Duodenal mucosa (tissue), 2 donors: ENCODE data around the gene AMFR.

Experiments used
- H3K27ac ChIP-seq: one replicate; pipeline ENCODE4 v1.7.0; 2013; ENCODE audit warnings: low read depth, low read length
- H3K27me3 ChIP-seq, 2 donors: one replicate each; pipeline ENCODE4 v1.7.0; 2013; ENCODE audit warnings: low read length in 2 of 2, control low read depth in 1 of 2; ENCODE audit not compliant: insufficient read depth in 2 of 2, control insufficient read depth in 1 of 2
- H3K36me3 ChIP-seq, 2 donors: one replicate each; pipeline ENCODE4 v1.7.0; 2013; ENCODE audit warnings: low read length in 2 of 2, control low read depth in 1 of 2; ENCODE audit not compliant: insufficient read depth in 2 of 2, control insufficient read depth in 1 of 2
- H3K4me1 ChIP-seq, 2 donors: one replicate each; pipeline ENCODE4 v1.7.0; 2013; ENCODE audit warnings: low read length in 2 of 2, control low read depth in 1 of 2; ENCODE audit not compliant: insufficient read depth in 2 of 2, control insufficient read depth in 1 of 2
- H3K4me3 ChIP-seq, 2 donors: one replicate each; pipeline ENCODE4 v1.7.0; 2013; ENCODE audit warnings: low read length in 2 of 2, low read depth in 1 of 2
- H3K9ac ChIP-seq, 2 donors: one replicate each; pipeline ENCODE4 v1.7.0; 2013; ENCODE audit warnings: low read length in 2 of 2, low read depth in 1 of 2
- H3K9me3 ChIP-seq, 2 donors: one replicate each; pipeline ENCODE4 v1.7.0; 2013; ENCODE audit warnings: low read length in 2 of 2, control low read depth in 1 of 2; ENCODE audit not compliant: control insufficient read depth in 1 of 2

AMFR gene

GRCh38 chr16:56425439-56425832 lies at the start of gene AMFR:
TSS of gene AMFR (minus strand) at chr16:56425545. CDS start at chr16:56425327, 218 bp downstream.
- H3K9me3 ChIP-seq: no peaks in the 10 kb centered on the region
- peaks cover 0 to 4% of the 10 kb centered on the region in 2 donors for H3K36me3 ChIP-seq
- peak within 1 kb of the TSS; percentile 39 for H3K27ac ChIP-seq
- no peaks in the 10 kb centered on the region for H3K27me3 ChIP-seq
- H3K4me1 ChIP-seq: peaks cover 22 to 27% of the 10 kb centered on the region in 2 donors
- peak within 1 kb of the TSS; percentile 74 to 79 for H3K4me3 ChIP-seq
- H3K9ac ChIP-seq: peak within 1 kb of the TSS; percentile 61 to 73

DNA sequence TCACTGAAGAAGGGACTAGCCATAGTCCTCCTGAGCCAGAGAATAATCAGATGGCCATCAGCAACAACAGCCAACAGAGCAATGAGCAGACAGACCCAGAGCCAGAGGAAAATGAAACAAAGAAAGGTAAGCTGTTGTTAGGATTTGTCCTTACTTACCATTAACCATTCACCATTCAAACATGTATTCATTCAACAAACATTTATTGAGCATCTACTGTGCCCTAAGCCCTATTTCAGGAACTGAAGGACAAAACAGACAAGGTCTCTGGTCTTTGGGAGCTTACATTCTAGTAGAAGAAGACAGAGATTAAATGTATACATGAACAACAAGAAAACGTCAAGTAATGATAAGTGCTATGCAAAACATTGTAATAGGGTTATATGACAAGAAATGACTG lies 45.3 kb upstream of the AMFR start:
- H3K27me3 ChIP-seq: no peaks in the 10 kb centered on the region
- H3K4me3 ChIP-seq: no peak overlapping the region
- H3K36me3 ChIP-seq: peaks cover 48 to 89% of the 10 kb centered on the region in 2 donors
- no peaks in the 10 kb centered on the region for H3K4me1 ChIP-seq
- no peaks in the 10 kb centered on the region for H3K9me3 ChIP-seq
- H3K27ac ChIP-seq: no peak overlapping the region
- H3K9ac ChIP-seq: no peak overlapping the region

DNA sequence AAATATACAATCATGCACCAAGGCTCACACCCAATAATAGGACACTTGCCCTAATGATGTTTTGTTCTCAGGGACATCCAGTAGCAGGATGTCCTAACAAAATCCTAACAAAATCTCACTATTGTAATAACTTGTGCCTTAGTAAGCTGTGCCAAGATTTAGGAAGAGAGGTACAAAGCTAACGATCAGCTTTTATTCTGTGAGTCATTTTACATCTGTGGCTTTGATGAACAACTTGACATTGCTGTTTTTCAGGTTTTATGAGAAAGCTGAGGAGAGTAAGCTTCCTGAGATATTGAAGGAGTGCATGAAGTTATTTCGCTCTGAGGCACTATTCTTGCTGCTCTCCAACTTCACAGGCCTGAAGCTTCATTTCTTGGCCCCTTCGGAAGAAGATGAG lies 44.9 kb upstream of the AMFR start:
- peaks cover 44 to 89% of the 10 kb centered on the region in 2 donors for H3K36me3 ChIP-seq
- H3K27me3 ChIP-seq: no peaks in the 10 kb centered on the region
- no peaks in the 10 kb centered on the region for H3K9me3 ChIP-seq
- H3K4me3 ChIP-seq: no peak overlapping the region
- no peaks in the 10 kb centered on the region for H3K4me1 ChIP-seq
- no peak overlapping the region for H3K27ac ChIP-seq
- no peak overlapping the region for H3K9ac ChIP-seq

DNA sequence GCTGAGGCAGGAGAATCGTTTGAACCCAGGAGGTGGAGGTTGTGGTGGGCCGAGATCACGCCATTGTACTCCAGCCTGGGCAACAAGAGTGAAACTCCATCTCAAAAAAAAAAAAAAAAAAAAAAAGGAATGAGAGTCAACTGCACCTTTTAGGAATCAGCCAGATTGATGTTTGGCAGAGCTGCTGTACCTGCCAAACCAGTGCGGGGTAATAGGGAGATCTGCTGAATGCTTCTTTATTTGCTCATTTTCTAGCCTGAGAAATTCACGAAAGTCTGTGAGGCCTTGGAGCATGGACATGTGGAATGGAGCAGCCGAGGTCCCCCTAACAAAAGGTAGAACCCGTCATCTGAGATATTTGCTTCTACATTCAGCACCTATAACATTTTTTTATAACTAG lies 44.4 kb upstream of the AMFR start:
- no peaks in the 10 kb centered on the region for H3K9me3 ChIP-seq
- peaks cover 39 to 85% of the 10 kb centered on the region in 2 donors for H3K36me3 ChIP-seq
- no peak overlapping the region for H3K4me3 ChIP-seq
- H3K27me3 ChIP-seq: no peaks in the 10 kb centered on the region
- no peak overlapping the region for H3K27ac ChIP-seq
- H3K4me1 ChIP-seq: no peaks in the 10 kb centered on the region
- no peak overlapping the region for H3K9ac ChIP-seq

- no peak overlapping the region for H3K9ac ChIP-seq
- H3K4me3 ChIP-seq: no peak overlapping the region
- H3K27ac ChIP-seq: no peak overlapping the region
- H3K4me1 ChIP-seq: no peaks in the 10 kb centered on the region
- no peaks in the 10 kb centered on the region for H3K9me3 ChIP-seq
- H3K27me3 ChIP-seq: no peaks in the 10 kb centered on the region
- peaks cover 37 to 86% of the 10 kb centered on the region in 2 donors for H3K36me3 ChIP-seq
These were observed 43.5 kb upstream of the AMFR start for GRCh38 chr16:56468800-56469199.

- Histone ChIP-seq H3K4me3 (no peak overlapping the region), H3K4me1 (no peaks in the 10 kb centered on the region), H3K9me3 (no peaks in the 10 kb centered on the region), H3K27me3 (no peaks in the 10 kb centered on the region), H3K36me3 (peaks cover 37 to 76% of the 10 kb centered on the region in 2 donors), H3K27ac (no peak overlapping the region), H3K9ac (no peak overlapping the region)
These were observed 41.0 kb upstream of the AMFR start for GRCh38 chr16:56466344-56466743.

DNA sequence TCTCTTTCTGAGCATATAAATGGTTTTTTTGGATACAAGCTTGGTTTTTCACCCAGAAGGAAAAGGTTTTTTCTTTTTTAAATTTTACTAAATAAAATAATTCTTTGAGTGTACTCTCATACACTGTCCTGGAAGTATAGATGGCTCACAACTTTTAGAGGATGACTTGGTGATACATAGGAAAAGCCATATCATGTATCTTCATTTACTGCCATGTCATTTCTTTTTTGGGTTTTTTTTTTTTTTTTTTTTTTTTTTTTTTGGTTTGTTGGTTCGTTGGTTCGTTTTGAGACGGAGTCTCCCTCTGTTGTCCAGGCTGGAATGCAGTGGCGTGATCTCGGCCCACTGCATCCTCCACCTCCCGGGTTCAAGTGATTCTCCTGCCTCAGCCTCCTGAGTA lies 37.8 kb upstream of the AMFR start:
- Histone ChIP-seq H3K36me3 (peaks cover 21 to 65% of the 10 kb centered on the region in 2 donors), H3K4me3 (no peak overlapping the region), H3K4me1 (no peaks in the 10 kb centered on the region), H3K27me3 (no peaks in the 10 kb centered on the region), H3K9ac (no peak overlapping the region), H3K27ac (no peak overlapping the region), H3K9me3 (no peaks in the 10 kb centered on the region)

GRCh38 chr16:56462064-56462796 lies 36.9 kb upstream of the AMFR start:
- Histone ChIP-seq H3K4me3 (no peak overlapping the region), H3K27me3 (no peaks in the 10 kb centered on the region), H3K9me3 (no peaks in the 10 kb centered on the region), H3K36me3 (peaks cover 17 to 62% of the 10 kb centered on the region in 2 donors), H3K9ac (no peak overlapping the region), H3K27ac (no peak overlapping the region), H3K4me1 (no peaks in the 10 kb centered on the region)

- no peaks in the 10 kb centered on the region for H3K27me3 ChIP-seq
- no peak overlapping the region for H3K27ac ChIP-seq
- H3K9ac ChIP-seq: no peak overlapping the region
- no peak overlapping the region for H3K4me3 ChIP-seq
- peaks cover 10 to 59% of the 10 kb centered on the region in 2 donors for H3K36me3 ChIP-seq
- no peaks in the 10 kb centered on the region for H3K9me3 ChIP-seq
- H3K4me1 ChIP-seq: no peaks in the 10 kb centered on the region
These were observed 34.8 kb upstream of the AMFR start for GRCh38 chr16:56460101-56460500.

DNA sequence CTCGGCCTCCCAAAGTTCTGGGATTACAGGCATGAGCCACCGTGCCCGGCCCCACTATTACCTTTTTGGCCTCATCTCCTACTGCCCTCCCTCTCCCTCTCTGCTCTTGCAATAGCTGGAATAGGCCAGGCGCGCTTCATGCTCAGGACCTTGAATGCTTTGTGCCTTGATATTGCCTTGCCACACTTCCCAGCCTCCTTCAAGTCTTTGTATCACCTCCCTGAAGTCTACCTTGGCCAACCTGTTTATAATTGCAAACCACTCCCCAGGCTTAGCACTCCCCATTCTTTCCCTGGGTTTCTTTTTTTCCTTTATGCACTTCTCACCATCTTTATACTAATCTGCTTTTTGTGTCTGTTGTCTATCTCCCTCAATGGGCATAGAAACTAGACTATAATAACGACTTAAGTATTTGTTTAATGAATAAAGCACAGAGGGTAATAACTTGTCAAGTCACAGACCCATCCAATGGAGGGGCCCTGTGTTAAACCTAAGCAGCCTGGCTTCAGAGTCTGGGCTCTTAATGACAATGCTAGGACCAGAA lies 32.7 kb upstream of the AMFR start:
- Histone ChIP-seq H3K27ac (no peak overlapping the region), H3K36me3 (peaks cover 10 to 56% of the 10 kb centered on the region in 2 donors), H3K27me3 (no peaks in the 10 kb centered on the region), H3K4me1 (peaks cover 0 to 3% of the 10 kb centered on the region in 2 donors), H3K9me3 (no peaks in the 10 kb centered on the region), H3K9ac (no peak overlapping the region), H3K4me3 (no peak overlapping the region)
